HCT116 (cell line): Measurements from ENCODE around the gene KRTAP12-2.

Source experiments
- CTCF ChIP-seq, 3 experiments: fragments of 200-600 bp in 1 of 3; sonication (generic) in 1 of 3; IDR thresholded peaks in 2 of 3; conservative IDR thresholded peaks in 1 of 3; 2 replicates each; pipeline ENCODE4 v1.5.1; 2012 to 2017; ENCODE audit warnings: low read depth in 2 of 3, low read length in 2 of 3, antibody characterized with exemption in 1 of 3, borderline replicate concordance in 1 of 3, control low read depth in 1 of 3, mild to moderate bottlenecking in 1 of 3, mixed read lengths in 1 of 3, mixed run types in 1 of 3, moderate library complexity in 1 of 3; ENCODE audit not compliant: insufficient read depth in 1 of 3
- ELF1 ChIP-seq: IDR thresholded peaks from 2 replicates; pipeline ENCODE4 v1.6.1; 2012; ENCODE audit warnings: low read depth, borderline replicate concordance
- EZH2 ChIP-seq: fragments of 200-600 bp; sonication (generic); IDR thresholded peaks from 2 replicates; pipeline ENCODE4 v1.6.1; 2017; ENCODE audit warnings: antibody characterized with exemption, mixed run types
- EZH2phosphoT487 ChIP-seq: fragments of 200-600 bp; IDR thresholded peaks from 2 replicates; pipeline ENCODE4 v1.6.1; 2018; ENCODE audit warnings: antibody characterized with exemption, borderline replicate concordance
- POLR2A ChIP-seq: IDR thresholded peaks from 2 replicates; pipeline ENCODE4 v1.7.0; 2011; ENCODE audit warnings: borderline replicate concordance; ENCODE audit not compliant: insufficient read depth, insufficient read length; ENCODE audit errors: extremely low read depth
- RAD21 ChIP-seq: IDR thresholded peaks from 2 replicates; pipeline ENCODE4 v1.6.1; 2012; ENCODE audit warnings: low read depth, mild to moderate bottlenecking
- ZFX ChIP-seq: fragments of 450-650 bp; IDR thresholded peaks from 2 replicates; pipeline ENCODE4 v1.6.1; 2017
- TF ChIP-seq, protein P1 (sequence below): IDR thresholded peaks from 2 replicates; pipeline ENCODE4 v1.6.1; 2011; ENCODE audit warnings: mild to moderate bottlenecking, low read length, moderate library complexity; ENCODE audit not compliant: insufficient replicate concordance; ENCODE audit errors: extremely low read depth

DNA sequence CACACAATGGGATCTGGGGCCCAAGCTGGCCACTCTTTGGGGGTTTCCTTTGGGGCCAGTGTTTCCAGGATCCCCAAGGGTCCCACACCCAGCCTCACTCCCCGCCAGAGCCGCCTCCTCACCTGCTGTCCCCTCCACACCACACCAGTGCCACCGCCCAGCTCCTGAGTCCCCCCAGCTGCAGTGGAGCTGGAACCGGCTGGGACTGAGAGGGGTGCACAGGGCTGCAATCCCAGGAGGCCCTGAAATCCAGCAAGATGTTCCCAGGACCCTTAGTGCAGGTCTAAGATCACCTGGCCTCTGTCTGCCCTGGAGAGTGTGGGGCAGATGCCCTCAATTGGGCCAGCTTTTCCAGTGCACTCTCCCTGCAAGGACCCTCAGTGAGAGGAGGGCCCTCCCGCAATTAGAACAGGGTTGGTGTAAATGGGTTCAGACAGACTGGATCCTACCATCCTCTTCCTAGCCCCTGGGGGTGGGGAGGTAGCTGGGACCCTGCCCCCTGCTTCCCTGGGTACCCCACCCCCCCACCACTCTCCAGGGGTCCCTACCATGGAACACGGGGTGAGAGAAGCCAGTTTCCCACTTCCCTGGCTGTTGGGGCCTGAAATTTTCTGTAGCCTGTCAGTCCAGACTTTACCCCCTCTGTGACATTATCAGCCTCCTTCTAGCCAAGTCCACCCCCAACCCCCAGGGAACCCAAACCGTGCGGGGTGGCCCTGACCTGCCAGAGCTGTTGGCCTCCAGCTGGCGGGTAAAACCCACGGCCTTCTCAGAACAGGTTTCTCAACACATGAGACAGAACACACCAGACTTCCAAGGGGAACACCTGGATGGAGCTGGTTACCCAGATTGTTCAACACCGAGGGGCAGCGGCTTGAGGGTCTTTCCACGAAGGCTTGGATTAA lies 37.3 kb upstream of the KRTAP12-2 start:
- TF ChIP-seq RAD21 (no peak), POLR2A (no peak), CTCF (IDR thresholded peaks at IDR 0.05 in 2 of 3, conservative IDR thresholded peaks at IDR 0.05 in 1 of 3; ENCODE audit: borderline replicate concordance in 1 of 3, insufficient read depth in 1 of 3, low read depth in 2 of 3, low read length in 2 of 3) (no peak), EZH2 (no peak), EZH2phosphoT487 (no peak), ELF1 (no peak), ZFX (no peak)
- TF ChIP-seq, protein P1, sequence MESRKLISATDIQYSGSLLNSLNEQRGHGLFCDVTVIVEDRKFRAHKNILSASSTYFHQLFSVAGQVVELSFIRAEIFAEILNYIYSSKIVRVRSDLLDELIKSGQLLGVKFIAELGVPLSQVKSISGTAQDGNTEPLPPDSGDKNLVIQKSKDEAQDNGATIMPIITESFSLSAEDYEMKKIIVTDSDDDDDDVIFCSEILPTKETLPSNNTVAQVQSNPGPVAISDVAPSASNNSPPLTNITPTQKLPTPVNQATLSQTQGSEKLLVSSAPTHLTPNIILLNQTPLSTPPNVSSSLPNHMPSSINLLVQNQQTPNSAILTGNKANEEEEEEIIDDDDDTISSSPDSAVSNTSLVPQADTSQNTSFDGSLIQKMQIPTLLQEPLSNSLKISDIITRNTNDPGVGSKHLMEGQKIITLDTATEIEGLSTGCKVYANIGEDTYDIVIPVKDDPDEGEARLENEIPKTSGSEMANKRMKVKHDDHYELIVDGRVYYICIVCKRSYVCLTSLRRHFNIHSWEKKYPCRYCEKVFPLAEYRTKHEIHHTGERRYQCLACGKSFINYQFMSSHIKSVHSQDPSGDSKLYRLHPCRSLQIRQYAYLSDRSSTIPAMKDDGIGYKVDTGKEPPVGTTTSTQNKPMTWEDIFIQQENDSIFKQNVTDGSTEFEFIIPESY, result no peak
